CD1c-positive myeloid dendritic cell (primary cell): ENCODE data around the gene AQP12B.
"Not testable (repeated sequence)": the region's sequence is repeated elsewhere in the genome, so short reads cannot be mapped to it uniquely, and the experiment has no call there.

Experiments used
- DNase-seq: peaks from one replicate; pipeline ENCODE4 v3.0.0-alpha.2; 2016; ENCODE audit errors: extremely low spot score

The AQP12B gene, protein sequence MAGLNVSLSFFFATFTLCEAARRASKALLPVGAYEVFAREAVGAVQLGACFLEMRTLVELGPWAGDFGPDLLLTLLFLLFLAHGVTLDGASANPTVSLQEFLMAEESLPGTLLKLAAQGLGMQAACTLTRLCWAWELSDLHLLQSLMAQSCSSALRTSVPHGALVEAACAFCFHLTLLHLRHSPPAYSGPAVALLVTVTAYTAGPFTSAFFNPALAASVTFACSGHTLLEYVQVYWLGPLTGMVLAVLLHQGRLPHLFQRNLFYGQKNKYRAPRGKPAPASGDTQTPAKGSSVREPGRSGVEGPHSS

DNA sequence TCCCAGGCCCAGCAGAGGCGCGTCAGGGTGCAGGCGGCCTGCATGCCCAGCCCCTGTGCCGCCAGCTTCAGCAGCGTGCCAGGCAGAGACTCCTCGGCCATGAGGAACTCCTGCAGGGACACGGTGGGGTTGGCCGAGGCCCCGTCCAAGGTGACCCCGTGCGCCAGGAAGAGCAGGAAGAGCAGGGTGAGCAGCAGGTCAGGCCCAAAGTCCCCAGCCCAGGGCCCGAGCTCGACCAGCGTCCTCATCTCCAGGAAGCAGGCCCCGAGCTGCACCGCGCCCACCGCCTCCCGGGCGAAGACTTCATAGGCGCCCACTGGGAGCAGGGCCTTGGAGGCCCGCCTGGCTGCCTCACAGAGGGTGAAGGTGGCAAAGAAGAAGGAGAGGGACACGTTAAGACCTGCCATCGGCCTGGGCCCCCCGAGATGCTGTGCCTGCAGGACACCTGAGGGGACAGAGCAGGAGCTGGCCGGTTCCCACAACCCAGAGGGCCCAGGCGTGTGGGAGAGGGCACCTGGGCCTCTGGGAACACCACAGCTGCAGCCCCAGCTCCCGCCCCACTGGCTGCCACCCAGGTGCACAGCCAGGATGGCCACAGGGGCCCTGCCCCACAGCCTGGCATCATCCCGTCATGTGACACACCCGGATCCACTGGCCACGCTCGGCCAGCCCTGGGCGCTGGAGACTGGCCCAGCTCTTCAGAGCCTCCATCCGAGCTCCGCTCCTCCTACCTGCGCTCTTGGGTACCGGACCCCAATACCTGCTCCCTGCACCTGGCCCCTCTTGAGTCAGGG, at the start of gene AQP12B:
AQP12B (minus strand) TSS at position 455 of the 794 bp plus-strand sequence; CDS start at position 407, 48 bp downstream.
- DNase-seq, result not testable (repeated sequence)

- DNase-seq, result no peak
These were observed 49.5 kb upstream of the AQP12B start for GRCh38 chr2:240732184-240732583.

DNA sequence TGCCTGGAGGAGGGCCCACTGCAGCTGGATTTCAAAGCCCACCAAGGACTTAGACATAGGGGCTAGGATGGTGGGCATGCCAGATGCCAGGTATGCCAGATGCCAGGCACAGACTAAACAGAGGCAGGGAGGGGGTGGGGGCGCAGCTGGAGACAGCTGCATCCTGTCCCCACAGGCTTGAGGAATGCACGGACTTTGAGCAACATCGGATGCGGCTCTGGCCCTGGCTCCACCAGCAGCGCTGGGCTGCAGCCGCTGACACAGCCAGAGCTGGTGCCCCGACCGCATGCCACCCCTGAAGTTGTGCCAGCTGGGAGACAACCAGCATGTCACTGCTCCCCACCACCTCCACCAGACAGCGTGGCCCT, 48.5 kb upstream of the AQP12B start:
- no peak for DNase-seq

- no peak for DNase-seq
These were observed 48.0 kb upstream of the AQP12B start for GRCh38 chr2:240730501-240731177.

- no peak for DNase-seq
These were observed 46.1 kb upstream of the AQP12B start for GRCh38 chr2:240728827-240729226.

DNA sequence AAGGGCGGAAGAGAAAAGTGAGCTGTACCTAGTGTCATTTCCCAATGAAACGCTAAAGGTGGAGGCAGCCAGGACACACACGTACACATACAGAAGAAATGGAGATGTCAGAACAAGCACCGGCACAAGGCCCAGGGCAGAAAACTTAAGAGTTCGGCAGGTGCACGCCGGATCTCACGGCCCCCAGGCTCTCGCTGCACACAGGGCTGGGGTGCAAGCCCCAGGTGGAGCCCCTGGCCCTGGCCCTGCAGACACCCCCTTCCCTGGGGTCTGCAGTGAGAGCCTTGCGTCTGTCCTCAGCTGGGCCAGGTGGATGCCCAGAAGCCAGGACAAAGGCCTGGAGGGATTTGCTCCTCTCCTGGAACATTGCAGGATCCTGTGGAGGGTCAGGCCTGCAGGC, 45.7 kb upstream of the AQP12B start:
- no peak for DNase-seq

- DNase-seq, result no peak
These were observed 45.2 kb upstream of the AQP12B start for GRCh38 chr2:240727913-240728312.

DNA sequence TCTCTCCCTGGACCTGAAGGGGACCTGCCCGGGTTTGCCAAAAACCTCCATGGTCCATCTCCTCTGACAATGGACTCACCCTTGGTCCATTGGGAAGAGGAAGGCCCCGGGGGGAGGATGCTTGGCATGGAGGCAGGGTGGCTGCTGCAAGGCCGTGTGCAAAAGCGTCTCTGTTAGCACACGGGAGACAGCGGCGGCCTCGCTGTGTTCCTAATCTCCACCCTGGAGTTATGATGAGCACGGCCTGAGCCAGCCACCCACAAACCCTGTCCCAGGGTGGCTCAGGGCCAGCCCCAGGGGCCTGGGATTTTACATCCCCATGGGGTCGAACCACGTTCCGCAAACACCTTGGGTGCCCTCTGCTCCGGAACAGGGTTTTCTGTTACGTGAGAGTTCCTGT, 44.8 kb upstream of the AQP12B start:
- no peak for DNase-seq

GRCh38 chr2:240726876-240727275, 44.2 kb upstream of the AQP12B start:
- no peak for DNase-seq

GRCh38 chr2:240725671-240726070, 43.0 kb upstream of the AQP12B start:
- no peak for DNase-seq

GRCh38 chr2:240725266-240725665, 42.6 kb upstream of the AQP12B start:
- DNase-seq, result no peak

DNA sequence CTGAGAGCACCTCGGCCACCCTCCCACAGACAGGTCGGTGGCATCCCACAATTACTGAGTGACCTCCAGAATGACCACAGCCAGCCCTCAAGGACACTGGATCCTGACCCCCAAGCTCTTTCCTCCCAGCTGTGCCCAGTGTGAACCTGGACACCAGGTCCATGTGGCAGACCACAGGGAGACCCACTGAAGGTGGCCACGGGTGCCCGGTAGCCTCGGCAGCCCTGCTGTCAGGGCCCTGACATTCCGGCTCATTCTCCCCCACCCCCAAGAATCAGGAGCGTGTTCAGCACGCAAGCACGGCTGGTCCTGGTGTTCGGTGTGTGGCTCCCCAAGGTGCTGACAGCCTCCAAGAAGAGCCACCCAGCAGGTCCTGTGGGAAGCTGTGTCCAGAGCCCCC, 41.7 kb upstream of the AQP12B start:
- DNase-seq, result no peak

- DNase-seq, result no peak
These were observed 41.2 kb upstream of the AQP12B start for GRCh38 chr2:240723851-240724250.

- no peak for DNase-seq
These were observed 40.4 kb upstream of the AQP12B start for GRCh38 chr2:240722796-240723735.

DNA sequence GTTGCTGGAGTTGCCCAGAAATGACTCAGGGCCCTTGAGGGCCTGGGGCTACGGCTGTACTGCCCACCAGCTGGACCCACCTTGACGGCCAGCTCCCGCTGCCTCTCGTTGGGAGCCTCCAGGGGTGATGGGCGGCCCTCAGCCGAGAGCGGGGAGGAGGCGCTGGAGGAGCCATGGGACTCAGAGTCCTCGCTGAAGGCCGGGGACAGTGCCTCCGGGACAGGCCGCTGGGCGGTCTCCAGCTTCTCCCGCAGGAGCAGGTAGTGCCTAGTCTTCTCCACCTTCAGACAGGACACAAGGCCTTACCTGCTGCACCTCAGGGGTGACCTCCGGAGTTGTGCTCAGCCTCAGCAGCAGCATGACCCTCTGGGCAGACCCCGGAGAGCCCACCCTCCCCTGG, 39.7 kb upstream of the AQP12B start:
- no peak for DNase-seq

- DNase-seq, result no peak
These were observed 39.0 kb upstream of the AQP12B start for GRCh38 chr2:240721596-240722180.

GRCh38 chr2:240720686-240721595, 38.3 kb upstream of the AQP12B start:
- DNase-seq, result no peak

- no peak for DNase-seq
These were observed 37.2 kb upstream of the AQP12B start for GRCh38 chr2:240719676-240720545.

GRCh38 chr2:240718896-240719490, 36.3 kb upstream of the AQP12B start:
- DNase-seq, result no peak
